HG02973 (cell line): ENCODE data around the gene ZNF45.
"Not testable (repeated sequence)": the region's sequence is repeated elsewhere in the genome, so short reads cannot be mapped to it uniquely, and the experiment has no call there.

Experiments used
- ATAC-seq: cut with Tn5 transposase; IDR thresholded peaks from one replicate; pipeline ENCODE4 v1.9.1; 2021; ENCODE audit warnings: moderate library complexity; ENCODE audit not compliant: unreplicated experiment

Gene ZNF45

GRCh38 chr19:43934985-43935708 is at the start of gene ZNF45:
TSS of gene ZNF45 (minus strand) at chr19:43935282. CDS start at chr19:43922185, 13,097 bp downstream.
- ATAC-seq: peak; percentile 96

- ATAC-seq: peak; percentile 7
These were observed 49.6 kb upstream of the ZNF45 start for GRCh38 chr19:43984687-43985000.

- peak; percentile 84 for ATAC-seq
These were observed 49.0 kb upstream of the ZNF45 start, which contains the start of gene ZNF155 for GRCh38 chr19:43983912-43984686. TSS of gene ZNF155 (plus strand) at chr19:43984188. CDS start at chr19:43988544, 4,356 bp downstream.

GRCh38 chr19:43983544-43983911 is 48.4 kb upstream of the ZNF45 start:
- peak; percentile 23 for ATAC-seq

GRCh38 chr19:43976732-43977131 is 41.6 kb upstream of the ZNF45 start:
- no peak for ATAC-seq

- no peak for ATAC-seq
These were observed 31.1 kb upstream of the ZNF45 start for GRCh38 chr19:43966079-43966694.

GRCh38 chr19:43960411-43960810 is 25.3 kb upstream of the ZNF45 start:
- ATAC-seq: no peak

GRCh38 chr19:43957891-43958290 is 22.8 kb upstream of the ZNF45 start:
- no peak for ATAC-seq

GRCh38 chr19:43956827-43957226 is 21.7 kb upstream of the ZNF45 start:
- no peak for ATAC-seq

GRCh38 chr19:43950834-43951645 is 16.0 kb upstream of the ZNF45 start, which contains the start of gene ZNF221:
TSS of gene ZNF221 (plus strand) at chr19:43951228. CDS start at chr19:43962727, 11,499 bp downstream.
- peak; percentile 92 for ATAC-seq

GRCh38 chr19:43949803-43950202 is 14.7 kb upstream of the ZNF45 start:
- ATAC-seq: not testable (repeated sequence)

GRCh38 chr19:43947412-43947811 is 12.3 kb upstream of the ZNF45 start:
- not testable (repeated sequence) for ATAC-seq

- no peak for ATAC-seq
These were observed 6.1 kb upstream of the ZNF45 start for GRCh38 chr19:43941209-43941608.

- ATAC-seq: no peak
These were observed 5.6 kb upstream of the ZNF45 start for GRCh38 chr19:43940719-43941118.

GRCh38 chr19:43939557-43940260 is 4.6 kb upstream of the ZNF45 start:
- no peak for ATAC-seq

GRCh38 chr19:43936188-43936587 is 1.1 kb upstream of the ZNF45 start:
- ATAC-seq: no peak

- no peak for ATAC-seq
These were observed 762 bp downstream of the ZNF45 start for GRCh38 chr19:43934055-43934984.

GRCh38 chr19:43928820-43929219 is 6.3 kb downstream of the ZNF45 start:
- no peak for ATAC-seq

GRCh38 chr19:43923875-43924274 is 11.2 kb downstream of the ZNF45 start:
- ATAC-seq: no peak
